ENCODE data around the gene RNF141. TPM values are rescaled to one million over a fixed set of nuclear protein-coding genes. Genes with fewer than 3 reads are reported as not detected.

The RNF141 gene
- total RNA-seq, 1 donor from 2014 or later: 49.3 TPM

- no peaks in the 10 kb centered on the region for H3F3A ChIP-seq (ENCODE audit: low read depth)
- DNase-seq (ENCODE audit: low spot score): no peak
Measured at GRCh38 chr11:10519630-10520029, 21.4 kb downstream of the RNF141 start.

GRCh38 chr11:10518891-10519290, 22.1 kb downstream of the RNF141 start:
- H3K27ac Mint-ChIP-seq: no peak overlapping the region
- no peaks in the 10 kb centered on the region for H3K27me3 Mint-ChIP-seq (ENCODE audit: insufficient read depth, low read depth)
- Histone ChIP-seq H3K4me2 (no peak overlapping the region), H2AFZ (replicated peaks) (no peak overlapping the region), H3K27me3 (no peaks in the 10 kb centered on the region), H3K27ac (no peak overlapping the region), H3K36me3 (no peaks in the 10 kb centered on the region), H3K9me3 (ENCODE audit: low read depth) (no peaks in the 10 kb centered on the region), H3K9ac (no peak overlapping the region), H3K4me3 (no peak overlapping the region), H3F3A (ENCODE audit: low read depth) (no peaks in the 10 kb centered on the region), H3K4me1 (no peaks in the 10 kb centered on the region), H3K79me2 (ENCODE audit: low read depth) (no peaks in the 10 kb centered on the region), H4K20me1 (ENCODE audit: low read depth) (no peaks in the 10 kb centered on the region)
- H3K4me3 Mint-ChIP-seq: no peak overlapping the region
- peaks cover 6% of the 10 kb centered on the region for H3K36me3 Mint-ChIP-seq
- TF ChIP-seq CTCF (IDR thresholded peaks at IDR 0.05): no peak
- TF ChIP-seq EZH2 (IDR thresholded peaks at IDR 0.05): no peak
- TF ChIP-seq EZH2phosphoT487 (IDR thresholded peaks at IDR 0.05): no peak
- no peak for DNase-seq (ENCODE audit: low spot score)
- no peaks in the 10 kb centered on the region for H3K9me3 Mint-ChIP-seq
- no peaks in the 10 kb centered on the region for H3K4me1 Mint-ChIP-seq

More at GRCh38 chr11:10519630-10520029, 21.4 kb downstream of the RNF141 start:
- H3K79me2 ChIP-seq (ENCODE audit: low read depth): no peaks in the 10 kb centered on the region
- H3K9me3 ChIP-seq (ENCODE audit: low read depth): no peaks in the 10 kb centered on the region
- H2AFZ ChIP-seq (replicated peaks): no peak overlapping the region
- no peak for TF ChIP-seq CTCF (IDR thresholded peaks at IDR 0.05)
- no peak for TF ChIP-seq EZH2phosphoT487 (IDR thresholded peaks at IDR 0.05)
- no peak for TF ChIP-seq EZH2 (IDR thresholded peaks at IDR 0.05)
- H3K4me1 ChIP-seq: no peaks in the 10 kb centered on the region
- peaks cover 3% of the 10 kb centered on the region for H3K36me3 ChIP-seq
- no peak overlapping the region for H3K9ac ChIP-seq
- Mint-ChIP-seq H3K4me1 (no peaks in the 10 kb centered on the region), H3K4me3 (no peak overlapping the region), H3K9me3 (no peaks in the 10 kb centered on the region), H3K36me3 (peaks cover 7% of the 10 kb centered on the region), H3K27ac (no peak overlapping the region), H3K27me3 (ENCODE audit: insufficient read depth, low read depth) (no peaks in the 10 kb centered on the region)
- H3K4me2 ChIP-seq: no peak overlapping the region
- H3K27me3 ChIP-seq: no peaks in the 10 kb centered on the region
- no peaks in the 10 kb centered on the region for H4K20me1 ChIP-seq (ENCODE audit: low read depth)
- H3K4me3 ChIP-seq: no peak overlapping the region
- H3K27ac ChIP-seq: no peak overlapping the region

- H3K9ac ChIP-seq: no peak overlapping the region
- no peaks in the 10 kb centered on the region for H3K27me3 ChIP-seq
- H3K36me3 Mint-ChIP-seq: peaks cover 4% of the 10 kb centered on the region
- DNase-seq (ENCODE audit: low spot score): no peak
- no peak overlapping the region for H2AFZ ChIP-seq (replicated peaks)
- H3K4me3 ChIP-seq: no peak overlapping the region
- no peaks in the 10 kb centered on the region for H3K79me2 ChIP-seq (ENCODE audit: low read depth)
- no peak overlapping the region for H3K27ac Mint-ChIP-seq
- H4K20me1 ChIP-seq (ENCODE audit: low read depth): no peaks in the 10 kb centered on the region
- no peaks in the 10 kb centered on the region for H3K9me3 Mint-ChIP-seq
- H3K4me2 ChIP-seq: no peak overlapping the region
- no peak overlapping the region for H3K27ac ChIP-seq
- H3K27me3 Mint-ChIP-seq (ENCODE audit: insufficient read depth, low read depth): no peaks in the 10 kb centered on the region
- H3K4me1 Mint-ChIP-seq: no peaks in the 10 kb centered on the region
- H3F3A ChIP-seq (ENCODE audit: low read depth): no peaks in the 10 kb centered on the region
- H3K4me1 ChIP-seq: no peaks in the 10 kb centered on the region
- no peaks in the 10 kb centered on the region for H3K9me3 ChIP-seq (ENCODE audit: low read depth)
- no peaks in the 10 kb centered on the region for H3K36me3 ChIP-seq
- TF ChIP-seq CTCF (IDR thresholded peaks at IDR 0.05) (no peak), EZH2phosphoT487 (IDR thresholded peaks at IDR 0.05) (no peak), EZH2 (IDR thresholded peaks at IDR 0.05) (no peak)
- no peak overlapping the region for H3K4me3 Mint-ChIP-seq
Measured at GRCh38 chr11:10518123-10518522, 22.9 kb downstream of the RNF141 start.

Measured in neural progenitor cell (in vitro differentiated cells).